Upper lobe of right lung (tissue), 1 donor: ENCODE data around the gene LUZP1. TPM values are rescaled to one million over a fixed set of nuclear protein-coding genes. Genes with fewer than 3 reads are reported as not detected.

Source experiments
- ATAC-seq: fragments of 200-7000 bp; cut with Tn5 transposase; one replicate; pipeline ENCODE4 v1.9.1; 2020; ENCODE audit warnings: mild to moderate bottlenecking, moderate library complexity
- DNase-seq: peaks from one replicate; pipeline ENCODE4 v3.0.0-alpha.2; 2020
- H3K27ac ChIP-seq: fragments of 200-600 bp; one replicate; pipeline ENCODE4 v1.8.0; 2022
- H3K27me3 ChIP-seq: fragments of 200-600 bp; one replicate; pipeline ENCODE4 v1.8.0; 2022; ENCODE audit warnings: mild to moderate bottlenecking
- H3K36me3 ChIP-seq: fragments of 200-600 bp; one replicate; pipeline ENCODE4 v1.8.0; 2022
- H3K4me1 ChIP-seq: fragments of 200-600 bp; one replicate; pipeline ENCODE4 v1.8.0; 2022
- H3K4me3 ChIP-seq: fragments of 200-600 bp; one replicate; pipeline ENCODE4 v1.8.0; 2022; ENCODE audit warnings: mild to moderate bottlenecking
- H3K9me3 ChIP-seq: fragments of 200-600 bp; one replicate; pipeline ENCODE4 v1.8.0; 2022
- CTCF ChIP-seq: fragments of 200-600 bp; IDR thresholded peaks from one replicate; pipeline ENCODE4 v1.8.0; 2022; ENCODE audit warnings: antibody characterized with exemption
- intact Hi-C: fragments of 100-400 bp; cut with DNase I; formaldehyde crosslinking; loops from one replicate; pipeline ENCODE4 v1.11.0; 2022
- total RNA-seq: library from RNA; stranded (reverse); fragmentation: NEBNext Ultra II Directional; extraction: Animal tissue kit (Norgen Biotek cat#: 25700); gene quantifications from one replicate; pipeline ENCODE4 v1.2.1, GENCODE V29; 2021
- donor health status: DM: no; HTN: yes; CAD: no; lungs with severe emphysema.

Gene LUZP1
- total RNA-seq, 1 donor from 2014 or later: 36.4 TPM

- H3K27ac ChIP-seq: peak overlapping the region; percentile 24
- H3K27me3 ChIP-seq: no peaks in the 10 kb centered on the region
- intact Hi-C loops: no loop called here
- TF ChIP-seq CTCF: no peak
- peaks cover 6% of the 10 kb centered on the region for H3K4me1 ChIP-seq
- no peak overlapping the region for H3K4me3 ChIP-seq
- DNase-seq (no peak), ATAC-seq (peak; percentile 65)
- H3K36me3 ChIP-seq: peaks cover 83% of the 10 kb centered on the region
- no peaks in the 10 kb centered on the region for H3K9me3 ChIP-seq
Measured at GRCh38 chr1:23083714-23084480, 84.8 kb downstream of the LUZP1 start.

GRCh38 chr1:23081376-23081775 is 87.3 kb downstream of the LUZP1 start:
- peaks cover 6% of the 10 kb centered on the region for H3K4me1 ChIP-seq
- peaks cover 81% of the 10 kb centered on the region for H3K36me3 ChIP-seq
- H3K4me3 ChIP-seq: no peak overlapping the region
- intact Hi-C loops: no loop called here
- H3K27ac ChIP-seq: no peak overlapping the region
- DNase-seq (no peak), ATAC-seq (no peak)
- no peaks in the 10 kb centered on the region for H3K27me3 ChIP-seq
- TF ChIP-seq CTCF: no peak
- H3K9me3 ChIP-seq: no peaks in the 10 kb centered on the region

- intact Hi-C loops: no loop called here
- peaks cover 81% of the 10 kb centered on the region for H3K36me3 ChIP-seq
- no peak for ATAC-seq
Measured at GRCh38 chr1:23080885-23081284, 87.8 kb downstream of the LUZP1 start.

GRCh38 chr1:23079025-23079424 is 89.6 kb downstream of the LUZP1 start:
- ATAC-seq: no peak
- Histone ChIP-seq H3K27me3 (no peaks in the 10 kb centered on the region), H3K36me3 (peaks cover 71% of the 10 kb centered on the region), H3K4me3 (no peak overlapping the region), H3K27ac (no peak overlapping the region), H3K9me3 (no peaks in the 10 kb centered on the region), H3K4me1 (peaks cover 2% of the 10 kb centered on the region)
- intact Hi-C loops: no loop called here
- no peak for DNase-seq
- no peak for TF ChIP-seq CTCF

More at GRCh38 chr1:23080885-23081284, 87.8 kb downstream of the LUZP1 start:
- no peak for DNase-seq
- no peaks in the 10 kb centered on the region for H3K9me3 ChIP-seq
- H3K27ac ChIP-seq: no peak overlapping the region
- no peaks in the 10 kb centered on the region for H3K27me3 ChIP-seq
- no peak overlapping the region for H3K4me3 ChIP-seq
- H3K4me1 ChIP-seq: peaks cover 6% of the 10 kb centered on the region
- no peak for TF ChIP-seq CTCF

GRCh38 chr1:23074012-23074411 is 94.6 kb downstream of the LUZP1 start:
- DNase-seq: no peak
- intact Hi-C loops: no loop called here
- TF ChIP-seq CTCF: no peak
- ATAC-seq: no peak
- Histone ChIP-seq H3K4me3 (no peak overlapping the region), H3K9me3 (no peaks in the 10 kb centered on the region), H3K27ac (no peak overlapping the region), H3K27me3 (no peaks in the 10 kb centered on the region), H3K4me1 (no peaks in the 10 kb centered on the region), H3K36me3 (peaks cover 63% of the 10 kb centered on the region)
